HG03378 (cell line): ENCODE data around the gene KCNN3.

Experiments used
- ATAC-seq: cut with Tn5 transposase; IDR thresholded peaks from one replicate; pipeline ENCODE4 v1.9.1; 2021; ENCODE audit warnings: mild to moderate bottlenecking, moderate library complexity; ENCODE audit not compliant: unreplicated experiment

Gene KCNN3

DNA sequence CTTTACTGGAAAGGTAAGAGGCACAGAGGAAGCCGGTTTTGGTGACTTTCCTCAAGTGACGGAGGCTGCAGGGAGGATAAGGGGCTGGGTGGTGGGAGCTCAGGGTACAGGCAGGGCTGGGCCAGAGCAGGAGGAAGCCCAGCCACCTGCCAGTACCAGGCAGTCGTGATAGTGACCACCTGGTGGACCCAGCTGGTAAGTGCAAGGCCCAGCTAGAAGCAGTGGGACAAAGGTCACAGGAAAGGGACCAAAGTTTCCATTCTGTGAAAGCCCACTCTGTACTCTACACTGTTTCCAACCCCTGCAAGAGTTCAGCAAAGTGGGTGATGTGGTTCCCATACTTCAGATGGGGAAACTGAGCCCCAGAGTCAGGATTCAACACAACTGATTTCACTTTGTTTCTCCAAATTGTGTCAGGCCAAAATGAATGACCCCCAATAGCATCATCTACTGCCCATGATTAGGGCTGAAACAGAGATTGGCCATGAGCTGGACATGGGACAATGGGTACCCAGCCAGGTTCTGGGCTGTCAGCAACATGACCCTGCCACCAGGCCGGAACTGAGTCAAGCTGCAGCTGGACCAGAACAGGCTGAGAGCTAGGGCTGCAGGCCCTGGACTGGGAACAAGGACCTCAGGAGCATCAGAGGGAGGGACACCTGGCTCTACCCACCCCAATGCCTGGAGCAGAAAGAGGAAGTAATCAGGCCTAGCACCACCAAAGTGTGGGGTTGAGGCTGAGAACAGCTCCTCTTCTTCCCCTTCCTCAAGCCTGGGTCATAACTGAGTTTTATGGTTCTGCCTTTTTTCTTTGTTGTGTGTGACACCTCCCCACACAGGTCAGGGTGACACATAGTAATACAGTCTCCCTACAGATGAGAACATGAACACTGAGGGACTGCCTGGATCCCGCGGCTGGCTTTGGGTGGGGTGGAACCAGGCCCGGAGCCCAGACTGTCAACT, 50.2 kb downstream of the KCNN3 start:
- ATAC-seq = no peak

DNA sequence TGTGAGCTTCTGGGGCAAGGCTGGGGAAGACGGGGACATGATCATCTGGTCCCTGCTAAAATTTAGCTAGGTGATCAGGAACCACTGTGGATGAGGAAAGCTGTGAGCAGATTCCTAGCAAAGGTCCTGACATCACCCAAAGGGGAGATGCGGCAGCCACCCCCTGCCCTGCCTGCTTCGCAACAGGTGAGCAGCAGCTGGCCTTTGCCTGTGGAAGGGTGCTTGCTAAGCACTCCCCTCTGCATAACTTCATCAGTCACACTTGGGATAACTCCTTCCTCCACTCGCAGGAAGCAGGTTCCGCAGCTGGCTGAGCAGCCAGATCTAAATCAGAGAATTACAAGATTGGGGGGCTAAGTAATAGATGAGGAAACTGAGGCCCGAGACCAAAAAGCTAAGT, 51.2 kb downstream of the KCNN3 start:
- no peak for ATAC-seq

DNA sequence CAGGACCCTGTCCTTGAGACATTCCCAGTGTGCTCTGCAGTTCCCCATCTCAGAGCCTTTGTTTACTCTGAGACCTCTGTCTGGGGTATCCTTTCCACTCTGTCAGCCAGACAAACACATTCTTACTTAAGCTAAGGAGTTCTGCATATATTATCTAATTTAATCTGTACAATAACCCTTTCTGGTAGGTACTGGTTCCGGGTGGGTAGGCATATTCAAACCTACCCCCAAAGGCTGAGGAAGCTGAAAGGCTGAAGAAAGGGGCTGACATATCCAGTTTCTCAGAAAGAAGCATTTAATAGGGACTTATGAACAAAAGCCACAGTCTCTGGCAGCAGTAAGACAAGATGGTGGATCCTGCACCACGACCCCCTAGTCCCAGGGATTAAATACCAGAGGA, 53.1 kb downstream of the KCNN3 start:
- ATAC-seq = no peak

DNA sequence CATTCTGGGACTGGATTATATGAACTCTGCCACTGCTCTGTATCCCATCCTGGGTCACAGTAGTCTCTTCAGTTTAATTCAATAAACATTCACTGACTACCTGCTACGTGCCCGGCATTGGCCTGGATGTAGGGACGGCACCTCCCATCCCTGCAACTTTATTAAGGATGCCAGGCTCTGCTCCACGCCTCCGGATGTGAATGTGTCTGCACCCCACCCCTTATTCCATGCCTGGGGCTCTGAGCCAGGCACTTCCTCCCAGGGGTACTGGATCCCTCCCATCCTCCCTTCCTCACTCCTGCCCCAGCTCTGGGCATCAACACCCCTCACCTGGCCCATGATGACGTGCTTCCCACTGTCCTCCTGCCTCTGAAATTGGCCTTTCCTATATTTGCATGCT, 53.7 kb downstream of the KCNN3 start:
- no peak for ATAC-seq

DNA sequence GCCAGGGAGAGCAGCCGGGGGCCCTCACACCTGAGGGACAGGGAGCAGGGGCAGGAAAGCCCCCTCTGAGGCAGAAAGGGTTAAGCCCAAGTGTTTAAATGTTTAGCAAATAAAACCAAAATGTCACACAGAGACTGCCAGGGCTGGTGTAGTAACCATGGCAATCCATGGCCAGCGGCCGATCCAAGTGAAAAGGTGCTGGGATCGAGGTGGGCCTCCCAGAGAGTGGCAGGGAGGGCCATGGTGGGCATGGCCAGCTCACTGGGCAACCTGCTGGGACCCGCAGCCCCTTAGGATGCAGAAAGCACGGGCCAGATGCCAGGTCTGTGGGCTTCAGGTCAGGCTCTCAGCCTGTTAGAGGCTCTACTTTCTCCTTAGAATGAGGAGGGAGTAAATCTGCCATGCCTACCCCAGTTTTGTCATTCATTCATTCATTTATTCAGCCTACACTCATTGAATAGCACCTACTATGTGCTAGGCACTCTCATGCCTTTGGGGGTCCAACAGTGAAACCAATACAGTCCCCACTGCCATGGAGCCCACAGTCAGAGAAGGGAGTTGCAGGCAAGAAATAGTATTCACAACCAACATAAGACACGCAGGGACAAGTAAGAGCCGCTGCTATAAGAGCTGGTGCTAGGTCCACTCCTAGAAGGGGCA, 56.1 kb downstream of the KCNN3 start:
- ATAC-seq = no peak

DNA sequence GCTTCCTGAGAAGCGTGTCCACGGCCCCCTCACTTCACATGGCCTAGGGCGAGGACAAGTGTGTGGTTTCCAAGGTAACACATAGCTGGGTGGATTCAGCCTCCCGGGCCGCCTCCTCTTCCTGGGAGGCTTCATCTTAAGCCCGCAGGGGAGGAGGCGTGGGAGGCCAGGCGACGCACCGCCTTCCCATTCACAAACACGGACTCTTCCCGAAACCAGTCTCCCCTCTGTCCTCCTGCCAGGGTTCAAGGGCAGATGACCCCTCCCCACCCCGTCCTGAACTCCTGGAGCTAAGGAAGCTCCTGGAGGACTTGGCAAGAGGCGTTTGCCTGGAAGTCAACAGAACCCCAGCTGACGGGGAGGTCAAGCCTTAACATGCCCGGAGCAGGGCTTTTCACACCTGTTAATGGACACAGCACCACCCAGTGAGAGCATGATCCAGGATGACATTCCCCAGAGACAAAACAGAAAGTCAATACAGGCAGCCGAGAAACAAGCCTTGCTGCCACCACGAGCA, 56.7 kb downstream of the KCNN3 start:
- ATAC-seq = no peak

DNA sequence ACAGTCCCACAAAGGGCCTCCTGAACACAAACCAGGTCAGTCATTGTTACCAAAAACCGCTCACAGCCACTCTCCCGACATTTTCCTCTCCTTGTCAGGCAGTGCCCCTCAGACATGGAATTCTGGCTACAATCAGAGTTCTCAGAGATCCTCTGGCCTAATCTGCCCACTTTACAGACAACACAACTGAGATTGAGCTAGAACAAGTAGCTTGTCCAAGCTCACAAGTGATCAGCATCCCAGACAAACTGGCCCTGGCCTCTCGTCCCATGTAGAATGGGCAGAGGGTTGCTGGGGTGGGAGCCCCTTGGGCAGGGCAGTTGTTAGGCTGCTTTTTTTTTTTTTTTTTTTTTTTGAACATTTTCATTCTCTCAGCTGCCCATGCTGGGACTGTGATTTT, 57.2 kb downstream of the KCNN3 start:
- no peak for ATAC-seq

DNA sequence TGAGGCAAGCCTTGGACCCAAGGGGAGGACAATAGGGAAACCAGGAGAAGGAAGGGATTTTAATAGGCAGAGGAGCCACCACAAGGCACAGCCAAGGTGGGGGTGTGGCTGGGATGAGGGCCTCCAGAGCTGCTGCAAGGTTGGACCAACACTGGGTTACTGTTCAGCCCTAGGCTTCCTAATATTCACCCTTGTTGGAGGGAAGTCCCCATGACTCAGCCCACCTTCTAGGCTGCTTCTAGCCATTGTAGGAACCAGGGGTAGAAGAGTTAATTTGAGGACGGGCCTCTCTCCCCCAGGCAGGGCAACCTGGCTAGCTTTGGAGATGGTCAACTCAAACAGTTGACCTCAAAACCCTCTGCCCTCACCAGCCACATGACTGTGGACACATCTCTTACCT, 59.5 kb downstream of the KCNN3 start:
- ATAC-seq = no peak

DNA sequence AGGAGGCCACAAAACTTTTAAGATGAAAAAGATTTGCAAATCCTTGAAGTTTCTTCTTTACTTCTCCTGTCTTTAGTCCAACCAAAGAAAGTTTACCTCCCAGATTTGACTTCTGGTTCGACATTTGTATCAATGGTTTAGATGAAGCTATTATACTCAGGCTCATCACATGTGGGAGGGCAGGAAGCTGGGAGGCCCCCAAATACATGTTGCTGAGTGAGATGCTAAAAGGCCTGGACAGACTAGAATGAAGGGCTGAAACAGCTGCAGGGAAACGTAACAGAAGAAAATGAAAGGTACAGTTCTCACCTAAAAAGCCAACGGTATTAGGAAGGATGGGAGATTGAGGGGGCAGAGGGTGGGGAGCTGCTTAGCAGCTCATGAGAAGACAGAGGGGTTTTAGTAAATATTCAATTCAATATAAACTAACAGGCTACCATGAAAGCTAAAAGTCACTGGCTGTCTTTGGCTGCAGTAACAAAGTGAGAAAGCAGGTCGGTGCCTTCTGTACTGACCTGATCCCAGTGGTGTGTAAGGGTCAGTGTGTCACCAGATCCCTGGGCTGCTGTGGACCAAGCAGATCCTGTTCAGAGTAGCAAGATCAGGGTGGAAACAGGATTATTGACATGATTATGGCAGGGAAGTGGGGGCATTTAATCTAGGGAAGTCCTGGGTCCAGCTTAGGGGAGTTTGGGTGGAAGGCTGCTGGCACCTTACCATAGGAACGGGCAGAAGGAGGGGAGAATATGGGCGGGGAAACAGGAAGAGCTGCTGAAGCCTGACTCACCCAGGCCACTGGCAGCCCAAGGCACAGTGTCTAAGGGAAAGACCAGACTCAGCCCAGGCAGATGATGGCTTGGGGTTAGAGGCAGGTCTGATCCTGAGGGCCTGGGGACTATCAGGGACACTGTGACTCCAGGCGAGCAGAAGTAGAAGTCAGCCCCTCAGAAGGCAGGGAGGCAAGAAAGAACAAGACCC, 60.4 kb downstream of the KCNN3 start:
- no peak for ATAC-seq

DNA sequence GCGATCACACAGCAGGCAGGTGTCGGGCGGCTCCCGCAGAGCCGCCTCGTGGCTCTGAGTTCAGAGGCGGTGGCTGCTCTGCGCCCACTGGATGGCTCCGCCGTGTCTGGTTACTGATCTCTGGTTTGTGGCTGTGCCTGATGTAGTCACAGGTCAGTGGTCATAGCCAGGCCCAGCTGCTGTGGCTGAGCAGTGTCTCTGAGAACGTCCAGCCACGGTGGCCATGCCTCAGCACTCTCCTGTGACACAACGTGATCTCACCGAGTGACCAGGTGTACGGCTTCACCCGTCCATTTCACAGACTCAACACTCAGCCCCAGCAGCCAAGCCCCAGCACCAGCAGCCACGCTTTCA, 61.2 kb downstream of the KCNN3 start:
- no peak for ATAC-seq

DNA sequence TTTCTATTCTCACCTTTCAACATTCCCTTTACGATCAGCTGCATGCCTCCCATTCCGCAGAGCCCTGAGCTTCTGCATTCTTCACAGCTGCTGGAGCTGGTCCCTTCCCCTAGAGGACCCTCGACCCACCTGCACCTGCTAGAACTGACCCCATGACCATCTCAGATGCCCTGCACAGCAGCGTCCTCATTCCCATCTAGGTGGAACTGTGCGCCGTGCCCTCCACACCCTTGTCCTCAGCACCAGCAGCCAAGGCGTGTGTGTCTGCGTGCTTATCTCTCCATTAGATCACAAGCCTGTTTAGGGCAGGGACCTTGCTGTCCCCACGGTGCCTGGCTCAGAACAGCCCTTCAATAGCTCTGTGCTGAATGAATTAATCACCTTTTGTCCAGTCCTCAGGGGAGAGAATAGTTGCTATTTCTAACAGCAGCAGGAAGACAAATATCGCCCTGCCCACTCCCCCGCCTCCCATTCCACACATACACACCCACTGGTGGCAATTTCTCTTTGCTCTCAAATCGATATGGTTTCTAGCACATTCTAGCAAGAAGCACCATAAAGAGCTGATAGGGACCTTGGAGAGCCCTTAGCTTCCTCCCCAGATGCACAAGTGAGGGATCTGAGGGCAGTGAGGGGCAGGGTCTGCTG, 61.7 kb downstream of the KCNN3 start:
- ATAC-seq = no peak

DNA sequence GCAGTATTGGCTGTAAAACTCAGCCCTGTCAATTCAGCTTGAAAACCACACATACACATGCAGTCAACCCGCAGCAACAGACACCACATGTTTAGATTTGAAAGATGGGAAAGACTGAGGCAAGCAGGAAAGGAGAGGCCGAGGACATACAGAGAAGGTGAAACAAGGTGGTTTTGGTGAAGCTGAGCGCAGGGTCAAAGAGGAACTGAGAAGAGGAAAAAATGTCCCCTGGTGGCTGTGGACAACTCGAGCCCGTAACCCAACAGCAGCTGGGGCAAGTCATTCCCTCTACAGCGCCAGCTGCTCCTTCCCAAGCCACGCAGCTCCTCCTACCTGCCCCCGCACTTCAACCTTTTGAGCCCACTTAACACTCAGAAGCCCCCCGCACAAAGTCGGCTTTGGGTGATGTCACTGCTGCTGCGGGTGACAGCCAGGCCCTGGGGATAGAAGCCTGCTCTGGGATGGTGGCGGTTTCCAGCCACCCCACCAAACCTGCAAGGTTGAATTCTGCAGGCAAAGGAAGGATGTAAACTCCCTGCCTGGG, 63.0 kb downstream of the KCNN3 start:
- peak; percentile 63 for ATAC-seq

DNA sequence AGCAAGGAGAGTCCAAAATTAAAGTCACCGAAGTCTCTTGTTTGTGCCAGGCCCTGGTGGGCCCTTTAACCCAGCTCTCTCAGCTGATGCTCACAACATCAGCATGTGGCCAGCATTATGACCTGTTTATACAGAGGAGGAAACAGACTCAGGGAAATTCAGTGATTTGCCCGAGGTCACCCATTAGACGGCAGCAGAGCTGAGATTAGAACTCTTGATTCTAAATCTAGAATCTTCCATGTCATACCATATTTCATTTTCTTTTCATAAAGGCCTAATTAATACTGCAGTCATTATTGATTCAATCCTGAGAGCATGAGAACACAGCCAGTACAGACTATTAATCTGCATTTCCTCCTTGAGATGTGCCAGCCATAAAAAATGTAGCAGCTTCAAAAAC, 63.7 kb downstream of the KCNN3 start:
- ATAC-seq = no peak

DNA sequence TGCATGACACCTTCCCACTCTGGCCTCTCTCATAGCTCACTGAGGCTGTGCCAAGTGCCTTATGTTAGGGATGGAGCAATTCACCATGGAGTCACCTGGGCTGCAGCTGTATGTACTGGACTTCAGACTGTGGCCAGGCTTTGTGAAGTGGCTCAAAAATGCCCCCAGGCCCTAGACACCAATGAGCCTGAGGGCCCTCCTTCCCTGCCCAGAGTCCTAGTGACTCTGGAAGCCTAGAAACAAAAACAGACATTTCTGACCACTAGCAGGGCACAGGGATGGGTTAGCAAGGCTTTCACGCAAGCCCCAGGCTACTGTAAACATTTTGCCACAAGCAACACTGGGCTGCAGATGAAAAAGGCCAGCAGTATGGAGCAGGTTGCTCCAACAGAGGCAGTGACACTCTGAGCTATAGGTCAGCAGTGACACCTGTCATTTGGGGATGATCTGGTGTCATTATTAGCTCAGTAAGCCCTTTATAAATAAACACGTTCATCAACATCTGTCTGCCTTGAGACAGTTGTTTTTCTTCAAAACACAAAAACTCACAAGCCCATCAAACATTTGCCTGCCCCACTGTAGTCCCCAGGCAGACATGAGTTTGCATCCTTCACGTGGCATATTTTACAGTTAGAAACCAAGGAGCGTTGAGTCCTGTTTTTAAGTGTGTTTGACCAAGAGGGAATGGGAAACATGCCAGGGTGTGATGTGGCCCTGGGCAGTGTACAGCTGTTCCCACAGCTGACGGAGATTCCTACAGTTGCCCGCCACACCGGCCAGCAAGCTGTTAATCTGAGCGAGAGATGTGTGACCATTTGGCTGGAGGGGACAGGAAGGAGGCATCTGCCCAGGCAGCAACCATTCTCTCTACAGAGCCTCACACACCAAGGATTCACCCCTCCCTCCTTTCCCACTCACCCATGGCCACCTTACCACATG, 66.8 kb downstream of the KCNN3 start:
- no peak for ATAC-seq

DNA sequence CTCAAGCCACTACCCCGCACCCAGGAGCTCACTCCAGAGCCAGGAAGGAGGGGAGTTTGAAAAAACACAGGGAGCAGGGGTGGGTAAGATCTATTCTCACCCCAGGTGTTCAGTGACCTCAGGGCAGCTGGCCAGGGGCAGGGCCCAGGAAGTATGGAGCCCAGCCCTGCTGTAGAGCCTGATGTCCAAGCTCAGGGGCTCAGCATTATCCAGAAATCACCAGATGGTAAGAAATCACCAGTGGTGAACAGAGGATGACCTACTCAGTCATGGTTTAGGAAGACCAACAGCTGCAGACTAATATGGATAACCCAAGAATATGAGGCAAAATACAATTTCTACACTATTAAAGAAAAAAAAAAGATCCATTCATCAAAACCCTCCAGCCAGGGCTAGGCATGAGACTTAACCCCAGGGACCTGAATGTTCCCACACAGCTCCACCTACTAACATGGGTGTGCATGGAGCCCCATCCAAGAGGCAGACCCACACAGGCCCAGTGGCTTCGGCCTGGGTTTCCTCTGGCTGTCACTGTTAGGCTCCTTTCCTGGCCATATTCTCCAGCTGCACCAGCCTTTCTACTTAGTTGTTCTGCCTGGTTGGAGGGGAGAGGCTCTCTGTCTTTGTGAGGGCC, 67.6 kb downstream of the KCNN3 start:
- no peak for ATAC-seq

DNA sequence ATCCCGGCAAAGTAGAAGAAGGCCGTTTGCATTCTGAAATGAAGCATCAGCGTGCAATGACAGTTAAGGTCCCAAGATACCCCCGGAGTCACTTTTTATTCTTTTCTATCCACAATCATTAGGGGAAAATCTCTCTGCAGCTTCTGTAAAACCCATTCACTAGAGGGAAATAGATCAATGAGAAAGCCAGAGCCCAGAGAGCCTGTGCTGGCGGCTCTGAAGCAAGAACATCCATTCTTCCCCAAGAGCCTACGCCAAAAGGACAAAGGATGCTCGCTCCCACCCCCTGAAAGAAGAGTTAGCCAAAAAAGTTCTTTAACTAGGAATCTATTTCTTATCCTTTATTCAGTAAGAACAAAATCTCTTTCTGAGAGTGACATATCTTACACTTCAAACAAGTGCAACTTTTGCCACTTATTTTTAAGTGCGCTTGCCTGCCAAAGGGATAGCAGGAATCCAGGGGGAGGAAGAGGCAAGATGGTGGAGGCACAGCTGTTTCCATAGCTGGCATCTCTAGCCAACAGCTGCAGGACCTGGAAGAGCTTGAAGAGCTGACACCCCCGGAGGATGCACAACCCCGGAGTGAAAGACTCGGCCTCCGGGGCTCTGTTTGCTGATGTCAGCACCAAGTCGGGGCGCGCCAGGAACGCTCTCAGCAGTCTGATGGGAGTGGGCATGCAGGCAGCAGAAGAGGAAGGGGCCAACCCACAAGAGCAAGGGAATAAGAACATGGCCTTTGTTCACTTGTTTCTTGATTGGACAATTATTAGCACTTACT, 68.7 kb downstream of the KCNN3 start:
- ATAC-seq = no peak

DNA sequence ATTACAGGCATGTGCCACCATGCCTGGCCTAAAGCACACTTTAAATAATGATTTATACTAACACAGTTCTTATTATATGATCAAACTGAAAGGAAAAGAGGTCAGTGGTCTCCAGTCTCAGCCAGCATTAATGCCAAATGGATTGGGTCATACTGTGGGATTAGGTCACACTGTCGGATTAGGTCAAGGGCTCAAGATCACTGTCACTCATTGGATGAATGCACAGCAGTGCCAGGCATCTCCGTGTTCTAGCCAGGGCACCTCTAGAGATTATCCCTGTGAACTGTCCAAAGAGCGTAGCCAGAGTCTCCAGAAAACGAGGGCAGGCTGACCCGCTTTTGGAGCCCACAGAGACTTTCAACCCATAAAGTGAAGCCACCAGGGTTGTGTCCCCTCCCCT, 70.9 kb downstream of the KCNN3 start:
- no peak for ATAC-seq

DNA sequence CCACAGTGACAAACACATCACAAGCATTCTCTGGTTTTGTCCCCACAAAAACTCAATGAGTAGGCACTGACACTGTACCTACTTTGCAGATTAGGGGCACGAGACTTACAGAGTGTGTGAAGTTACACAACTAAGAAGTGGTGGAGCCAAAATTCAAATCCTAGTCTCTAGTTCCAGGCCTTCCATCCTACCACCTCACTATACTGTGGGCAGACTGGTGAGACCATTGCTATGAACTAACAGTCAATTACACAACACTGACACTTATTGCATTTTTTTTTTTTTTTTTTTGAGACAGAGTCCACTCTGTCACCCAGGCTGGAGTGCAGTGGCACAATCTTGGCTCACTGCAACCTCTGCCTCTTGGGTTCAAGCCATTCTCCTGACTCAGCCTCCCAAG, 71.4 kb downstream of the KCNN3 start:
- no peak for ATAC-seq
